Glomerular endothelial cell (primary cell): ENCODE data around the gene PACRG. TPM values are rescaled to one million over a fixed set of nuclear protein-coding genes. Genes with fewer than 3 reads are reported as not detected.
"Not testable (repeated sequence)": the region's sequence is repeated elsewhere in the genome, so short reads cannot be mapped to it uniquely, and the experiment has no call there.

Experiments
- DNase-seq: peaks from one replicate; pipeline ENCODE4 v3.0.0-alpha.2; 2011; ENCODE audit warnings: low read depth, low spot score; ENCODE audit errors: extremely low read depth
- total RNA-seq: library from RNA; depleted of rRNA; stranded (reverse); fragments of >200 nt; gene quantifications from 2 replicates; pipeline ENCODE4 v1.2.3, GENCODE V29; 2015

PACRG gene
- total RNA-seq, 1 donor from 2014 or later = 0.23 TPM

DNA sequence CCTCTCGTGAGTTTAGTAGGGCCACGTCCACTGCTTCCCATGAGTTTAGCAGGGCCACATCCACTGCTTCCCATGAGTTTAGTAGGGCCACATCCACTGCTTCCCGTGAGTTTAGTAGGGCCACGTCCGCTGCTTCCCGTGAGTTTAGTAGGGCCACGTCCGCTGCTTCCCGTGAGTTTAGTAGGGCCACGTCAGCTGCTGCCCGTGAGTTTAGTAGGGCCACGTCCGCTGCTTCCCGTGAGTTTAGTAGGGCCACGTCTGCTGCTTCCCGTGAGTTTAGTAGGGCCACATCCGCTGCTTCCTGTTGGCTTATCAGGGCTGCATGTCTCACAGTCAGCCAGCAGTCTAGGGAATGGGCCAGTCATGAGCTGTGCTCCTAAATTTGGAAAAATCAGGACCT, 573.1 kb downstream of the PACRG start:
- no peak for DNase-seq

DNA sequence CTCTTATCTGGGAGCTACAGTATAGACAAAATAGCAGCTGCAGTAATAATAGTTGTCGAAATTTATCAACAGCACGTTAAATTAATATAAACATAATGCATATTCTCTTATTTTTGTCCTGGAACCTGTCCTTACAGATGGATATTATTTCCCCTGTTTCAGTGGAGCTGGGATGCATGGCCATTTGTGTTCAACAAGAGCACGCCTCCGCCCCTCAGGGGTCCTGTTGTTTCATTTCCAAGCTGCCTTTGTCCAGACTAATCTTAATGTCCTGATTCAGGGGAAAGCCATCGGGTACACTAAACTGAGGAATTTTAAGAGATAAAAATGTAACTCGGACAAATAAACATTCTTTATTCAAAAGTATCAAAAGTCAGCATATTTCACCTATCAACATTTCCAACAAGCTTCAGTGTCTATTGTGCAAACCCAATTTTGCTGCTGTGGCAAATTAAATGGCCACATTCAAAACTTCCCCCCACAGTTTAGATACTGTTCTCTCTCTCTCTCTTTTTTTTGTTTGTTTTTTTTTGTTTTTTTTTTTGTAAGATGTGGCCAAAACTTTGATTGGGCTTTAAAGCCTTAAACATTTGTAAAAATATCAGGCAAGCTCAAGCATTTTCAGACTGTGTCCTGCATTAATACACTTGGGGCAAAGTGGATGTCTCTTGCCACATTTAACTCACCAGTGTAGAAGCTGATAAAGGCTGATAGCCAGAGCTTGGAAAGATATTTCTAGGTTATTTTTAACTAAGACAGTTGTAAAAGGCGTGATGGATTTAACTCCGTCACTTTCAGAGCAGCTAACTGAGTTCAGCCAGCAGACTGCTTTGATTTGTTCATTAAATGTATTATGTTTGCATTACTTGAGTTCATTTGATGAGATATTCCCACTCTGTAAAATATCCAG, 574.2 kb downstream of the PACRG start:
- no peak for DNase-seq

GRCh38 chr6:163302747-163303146, 575.0 kb downstream of the PACRG start:
- DNase-seq = no peak

DNA sequence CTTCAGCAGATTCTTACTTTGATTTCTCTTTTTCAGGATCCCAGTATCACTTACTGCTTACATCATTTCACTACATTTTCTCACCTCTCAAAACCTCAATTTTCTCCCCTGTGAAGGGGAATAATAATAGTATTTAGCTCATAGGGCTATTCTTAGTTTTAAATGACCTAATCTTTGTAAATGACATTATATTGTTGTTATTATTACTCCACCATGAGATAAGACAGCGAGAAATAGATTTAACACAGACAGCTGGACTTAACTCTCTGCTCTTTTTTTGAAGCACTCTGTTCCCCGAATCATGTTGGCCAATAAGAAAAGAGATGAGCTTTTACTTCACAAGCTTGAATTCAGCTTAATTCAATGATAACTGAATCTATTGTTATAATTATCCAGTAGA, 578.2 kb downstream of the PACRG start:
- no peak for DNase-seq

DNA sequence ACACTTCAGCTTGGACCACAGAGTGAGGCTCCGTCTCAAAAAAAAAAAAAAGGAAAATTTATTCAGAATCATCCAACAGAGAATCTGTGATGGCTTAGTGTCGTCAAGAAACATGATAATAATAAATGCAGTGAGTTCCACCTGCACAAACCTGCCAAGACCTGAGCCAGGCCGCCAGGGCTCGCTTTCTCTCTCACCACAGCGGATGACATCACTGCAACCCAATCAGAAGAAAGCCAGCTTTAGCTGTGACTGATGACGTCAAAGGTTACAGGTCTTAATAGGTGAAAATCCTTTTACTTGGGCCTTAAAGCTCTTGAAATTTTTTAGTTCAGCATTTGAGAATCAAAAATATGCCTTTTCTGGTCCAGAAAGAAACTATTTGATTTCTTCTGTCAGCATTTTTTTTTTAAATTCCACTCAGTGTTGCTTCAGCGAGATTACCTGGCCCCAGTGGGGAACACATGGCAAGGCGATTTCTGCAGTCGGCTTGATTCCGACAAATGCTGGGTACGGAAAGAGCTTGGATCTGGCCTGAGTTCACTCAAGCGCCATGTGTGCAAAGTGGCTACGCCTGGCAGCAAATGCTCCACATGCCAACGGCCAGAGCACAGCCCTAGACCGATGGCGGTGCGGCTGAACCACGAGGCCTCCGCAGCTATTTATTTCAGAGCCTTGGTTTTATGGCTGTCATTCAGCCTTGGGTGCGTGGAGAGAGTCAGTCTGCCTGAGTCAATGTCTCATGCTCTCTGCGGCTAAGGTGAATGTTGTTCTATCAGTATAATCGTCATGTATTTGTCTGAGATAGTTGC, 581.1 kb downstream of the PACRG start:
- no peak for DNase-seq

- peak; percentile 22 for DNase-seq
Observed at GRCh38 chr6:163309491-163310026, 581.8 kb downstream of the PACRG start.

- DNase-seq = no peak
Observed at GRCh38 chr6:163310096-163310972, 582.6 kb downstream of the PACRG start.

- DNase-seq = no peak
Observed at GRCh38 chr6:163310973-163311383, 583.2 kb downstream of the PACRG start.

DNA sequence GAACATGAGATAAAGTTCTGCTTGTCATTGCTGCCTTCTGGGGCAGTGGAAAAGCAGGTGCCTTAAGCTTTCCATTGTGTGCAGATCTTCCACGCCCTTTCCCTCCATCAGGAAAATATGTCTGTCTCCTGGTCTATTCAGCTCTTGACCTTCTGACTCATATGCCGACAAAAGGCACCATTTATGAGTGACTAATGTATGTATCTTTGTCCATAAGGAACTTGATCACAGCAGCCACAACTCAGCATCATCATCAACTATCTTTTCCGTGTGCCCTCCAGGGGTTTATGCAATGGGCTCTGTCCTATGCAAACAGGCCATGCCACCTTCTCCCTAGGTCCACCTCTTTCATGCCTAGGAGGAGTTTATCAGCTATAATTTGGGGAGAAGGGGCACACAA, 584.1 kb downstream of the PACRG start:
- DNase-seq = no peak

- no peak for DNase-seq
Observed at GRCh38 chr6:163313566-163313965, 585.8 kb downstream of the PACRG start.

DNA sequence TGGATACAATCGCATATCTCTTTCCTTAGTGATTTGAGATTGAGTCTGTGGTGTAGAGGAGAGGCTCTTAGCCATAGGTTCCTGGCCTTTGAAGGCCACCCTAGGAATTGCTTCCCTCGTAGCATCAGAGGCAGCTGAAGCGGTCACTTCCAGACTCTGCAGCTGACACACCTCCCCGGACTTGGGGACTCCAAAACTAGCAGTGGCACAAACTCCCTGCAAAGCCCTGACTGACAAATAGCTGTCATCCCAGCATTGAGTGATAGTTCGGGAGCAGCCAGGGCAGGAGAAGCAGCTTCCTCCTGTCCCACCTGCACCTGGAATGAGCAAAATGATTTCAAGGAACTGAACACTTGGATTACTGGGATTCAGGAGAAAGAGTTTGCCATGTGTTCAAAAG, 586.2 kb downstream of the PACRG start:
- no peak for DNase-seq

DNA sequence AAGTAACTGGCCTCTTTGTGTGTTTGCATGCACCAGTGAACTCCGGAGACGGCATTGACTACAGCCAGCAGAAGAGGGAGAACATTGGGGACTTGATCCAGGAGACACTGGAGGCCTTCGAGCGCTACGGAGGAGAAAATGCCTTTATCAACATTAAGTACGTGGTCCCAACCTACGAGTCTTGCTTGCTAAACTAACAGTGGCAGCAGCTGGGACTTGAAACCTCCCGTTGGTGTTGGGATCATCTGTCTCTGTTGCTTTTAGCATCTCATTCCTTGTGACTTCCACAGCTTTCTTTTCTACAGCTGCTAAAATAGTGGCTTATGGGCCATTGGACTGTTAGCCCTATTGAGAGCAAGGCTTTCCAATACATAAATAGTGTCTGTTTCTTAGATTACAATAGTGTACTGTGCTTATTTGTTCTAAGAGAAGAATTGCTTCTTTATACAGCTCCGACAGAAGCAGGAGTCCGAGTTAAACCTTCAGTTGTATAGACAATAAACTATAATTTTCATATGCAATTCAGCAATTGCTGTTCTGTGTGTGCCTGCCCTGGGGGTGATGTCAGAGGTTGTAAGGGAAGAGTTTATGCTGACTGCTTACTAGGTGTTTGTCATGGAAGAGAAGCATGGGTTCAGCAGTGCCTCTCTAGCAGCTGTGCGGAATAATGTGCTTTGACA, 587.2 kb downstream of the PACRG start:
- DNase-seq = no peak

- DNase-seq = not testable (repeated sequence)
Observed at GRCh38 chr6:163316866-163317495, 589.2 kb downstream of the PACRG start.

GRCh38 chr6:163318071-163318786, 590.5 kb downstream of the PACRG start:
- DNase-seq = no peak

DNA sequence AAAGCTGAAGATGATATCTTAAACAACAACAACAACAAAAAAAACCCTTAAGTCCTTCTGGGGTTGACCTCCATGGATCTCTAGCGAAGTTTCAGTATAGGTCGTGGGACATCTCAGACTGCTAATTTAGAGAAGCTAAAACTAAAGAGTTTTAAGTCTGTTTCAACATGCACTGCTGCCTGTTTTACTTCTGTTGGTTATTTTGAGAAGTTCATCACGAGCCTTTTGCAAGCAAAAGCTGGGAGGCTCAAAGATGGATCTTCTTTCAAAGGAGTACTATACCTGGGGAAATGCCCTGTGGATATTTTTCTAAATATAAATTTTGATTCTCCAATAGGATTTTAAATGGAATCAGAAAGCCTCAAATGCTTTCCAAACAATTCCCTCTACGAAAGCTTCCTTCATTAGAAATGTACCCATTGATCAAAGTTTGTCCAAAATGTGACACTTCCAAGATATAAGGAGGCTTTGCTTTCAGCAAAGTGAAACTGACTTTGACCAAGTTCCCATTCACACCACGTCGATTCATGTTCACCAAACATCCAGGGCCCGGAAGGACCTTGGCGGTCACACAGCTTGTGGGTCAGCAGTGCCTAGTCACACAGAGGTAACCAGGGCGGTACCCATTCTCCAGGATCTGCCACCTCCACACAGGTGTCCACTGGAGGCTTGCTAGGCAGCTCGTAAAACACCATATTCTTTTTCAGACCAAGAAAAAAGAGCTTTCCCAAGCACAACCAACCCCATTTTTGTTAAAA, 592.0 kb downstream of the PACRG start:
- DNase-seq = no peak

- DNase-seq = no peak
Observed at GRCh38 chr6:163320402-163320801, 592.6 kb downstream of the PACRG start.

- no peak for DNase-seq
Observed at GRCh38 chr6:163320804-163321203, 593.0 kb downstream of the PACRG start.

- DNase-seq = no peak
Observed at GRCh38 chr6:163321717-163322116, 593.9 kb downstream of the PACRG start.
